Measurements from ENCODE around the gene C10orf120.

GRCh38 chr10:122659651-122660050 is 40.0 kb downstream of the C10orf120 start:
- TF ChIP-seq, protein P1, sequence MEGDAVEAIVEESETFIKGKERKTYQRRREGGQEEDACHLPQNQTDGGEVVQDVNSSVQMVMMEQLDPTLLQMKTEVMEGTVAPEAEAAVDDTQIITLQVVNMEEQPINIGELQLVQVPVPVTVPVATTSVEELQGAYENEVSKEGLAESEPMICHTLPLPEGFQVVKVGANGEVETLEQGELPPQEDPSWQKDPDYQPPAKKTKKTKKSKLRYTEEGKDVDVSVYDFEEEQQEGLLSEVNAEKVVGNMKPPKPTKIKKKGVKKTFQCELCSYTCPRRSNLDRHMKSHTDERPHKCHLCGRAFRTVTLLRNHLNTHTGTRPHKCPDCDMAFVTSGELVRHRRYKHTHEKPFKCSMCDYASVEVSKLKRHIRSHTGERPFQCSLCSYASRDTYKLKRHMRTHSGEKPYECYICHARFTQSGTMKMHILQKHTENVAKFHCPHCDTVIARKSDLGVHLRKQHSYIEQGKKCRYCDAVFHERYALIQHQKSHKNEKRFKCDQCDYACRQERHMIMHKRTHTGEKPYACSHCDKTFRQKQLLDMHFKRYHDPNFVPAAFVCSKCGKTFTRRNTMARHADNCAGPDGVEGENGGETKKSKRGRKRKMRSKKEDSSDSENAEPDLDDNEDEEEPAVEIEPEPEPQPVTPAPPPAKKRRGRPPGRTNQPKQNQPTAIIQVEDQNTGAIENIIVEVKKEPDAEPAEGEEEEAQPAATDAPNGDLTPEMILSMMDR (IDR thresholded peaks at IDR 0.05 in 2 of 3, conservative IDR thresholded peaks at IDR 0.05 in 1 of 3; ENCODE audit: control insufficient read depth in 2 of 3, extremely low read depth in 1 of 3, insufficient read depth in 1 of 3, low read depth in 3 of 3, low read length in 3 of 3) = no peak
- no peak for TF ChIP-seq ESRRA (IDR thresholded peaks at IDR 0.05; ENCODE audit: low read length)
- TF ChIP-seq MAX (IDR thresholded peaks at IDR 0.05; ENCODE audit: low read depth, low read length) = no peak
- no peak for TF ChIP-seq ZNF24 (IDR thresholded peaks at IDR 0.05)
- no peak for TF ChIP-seq EZH2 (IDR thresholded peaks at IDR 0.05; ENCODE audit: borderline replicate concordance, control insufficient read depth, low read depth, low read length)
- no peak for TF ChIP-seq NFYA (IDR thresholded peaks at IDR 0.05; ENCODE audit: borderline replicate concordance, low read depth, low read length)
- TF ChIP-seq POLR2A (IDR thresholded peaks at IDR 0.05; ENCODE audit: low read depth, low read length) = no peak
- TF ChIP-seq KDM1A (IDR thresholded peaks at IDR 0.05; ENCODE audit: borderline replicate concordance) = no peak
- TF ChIP-seq, protein P2, sequence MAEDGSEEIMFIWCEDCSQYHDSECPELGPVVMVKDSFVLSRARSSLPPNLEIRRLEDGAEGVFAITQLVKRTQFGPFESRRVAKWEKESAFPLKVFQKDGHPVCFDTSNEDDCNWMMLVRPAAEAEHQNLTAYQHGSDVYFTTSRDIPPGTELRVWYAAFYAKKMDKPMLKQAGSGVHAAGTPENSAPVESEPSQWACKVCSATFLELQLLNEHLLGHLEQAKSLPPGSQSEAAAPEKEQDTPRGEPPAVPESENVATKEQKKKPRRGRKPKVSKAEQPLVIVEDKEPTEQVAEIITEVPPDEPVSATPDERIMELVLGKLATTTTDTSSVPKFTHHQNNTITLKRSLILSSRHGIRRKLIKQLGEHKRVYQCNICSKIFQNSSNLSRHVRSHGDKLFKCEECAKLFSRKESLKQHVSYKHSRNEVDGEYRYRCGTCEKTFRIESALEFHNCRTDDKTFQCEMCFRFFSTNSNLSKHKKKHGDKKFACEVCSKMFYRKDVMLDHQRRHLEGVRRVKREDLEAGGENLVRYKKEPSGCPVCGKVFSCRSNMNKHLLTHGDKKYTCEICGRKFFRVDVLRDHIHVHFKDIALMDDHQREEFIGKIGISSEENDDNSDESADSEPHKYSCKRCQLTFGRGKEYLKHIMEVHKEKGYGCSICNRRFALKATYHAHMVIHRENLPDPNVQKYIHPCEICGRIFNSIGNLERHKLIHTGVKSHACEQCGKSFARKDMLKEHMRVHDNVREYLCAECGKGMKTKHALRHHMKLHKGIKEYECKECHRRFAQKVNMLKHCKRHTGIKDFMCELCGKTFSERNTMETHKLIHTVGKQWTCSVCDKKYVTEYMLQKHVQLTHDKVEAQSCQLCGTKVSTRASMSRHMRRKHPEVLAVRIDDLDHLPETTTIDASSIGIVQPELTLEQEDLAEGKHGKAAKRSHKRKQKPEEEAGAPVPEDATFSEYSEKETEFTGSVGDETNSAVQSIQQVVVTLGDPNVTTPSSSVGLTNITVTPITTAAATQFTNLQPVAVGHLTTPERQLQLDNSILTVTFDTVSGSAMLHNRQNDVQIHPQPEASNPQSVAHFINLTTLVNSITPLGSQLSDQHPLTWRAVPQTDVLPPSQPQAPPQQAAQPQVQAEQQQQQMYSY (CRISPR knock-in tag; IDR thresholded peaks at IDR 0.05) = no peak
- TF ChIP-seq CBX5 (IDR thresholded peaks at IDR 0.05; ENCODE audit: low read depth) = no peak
- TF ChIP-seq BCL11A (IDR thresholded peaks at IDR 0.05; ENCODE audit: low read depth, low read length) = no peak
- no peak for TF ChIP-seq HDGF (IDR thresholded peaks at IDR 0.05)

Measured in GM12878 (cell line).